Measurements from ENCODE around the gene KRTAP10-1.

- no peak for TF ChIP-seq CTCF (IDR thresholded peaks at IDR 0.05; ENCODE audit: low read depth, low read length)
- TF ChIP-seq EZH2phosphoT487 (IDR thresholded peaks at IDR 0.05; ENCODE audit: low read depth), result no peak
Measured at GRCh38 chr21:44548922-44549321, 8.9 kb upstream of the KRTAP10-1 start.
